ENCODE measurements around the gene TMED7. TPM values are rescaled to one million over a fixed set of nuclear protein-coding genes. Genes with fewer than 3 reads are reported as not detected.

The TMED7 gene
- polyA plus RNA-seq, 3 donors: 18.2 to 70.1 (median 65.1) TPM

DNA sequence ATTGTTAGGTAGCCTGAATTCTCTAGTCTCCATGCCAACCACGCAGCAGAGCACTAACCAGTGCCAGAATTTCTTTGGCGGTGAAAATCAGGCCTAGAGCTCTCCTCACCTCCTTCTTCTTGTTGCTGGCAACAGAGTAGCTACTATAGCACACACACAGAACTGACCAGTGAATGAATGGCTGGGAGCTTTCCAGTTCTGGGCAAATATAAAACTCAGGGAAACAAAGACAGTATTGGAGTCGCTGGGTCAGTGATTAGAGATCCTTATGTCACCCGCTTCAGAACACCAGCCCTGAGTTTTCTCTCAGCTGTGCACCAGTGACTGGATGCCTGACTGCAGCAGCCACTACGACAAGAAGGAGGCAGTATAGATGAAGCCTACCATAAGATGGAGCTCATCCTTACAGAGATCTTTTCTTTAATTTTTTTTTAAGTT lies 54.4 kb downstream of the TMED7 start:
- Mint-ChIP-seq H3K4me3 (no peak overlapping the region), H3K27me3 (ENCODE audit: low read depth in 3 of 3) (peaks cover 0 to 2% (median 0%) of the 10 kb centered on the region in 3 donors), H3K27ac (no peak overlapping the region), H3K36me3 (no peaks in the 10 kb centered on the region), H3K9me3 (peaks cover 0 to 1% (median 0%) of the 10 kb centered on the region in 7 donors), H3K4me1 (peaks cover 2% of the 10 kb centered on the region)
- intact Hi-C loops (cut with micrococcal nuclease): no loop called here
- Histone ChIP-seq H3K9ac (ENCODE audit: insufficient read depth, low read length, poor library complexity, severe bottlenecking) (no peak overlapping the region), H3K36me3 (replicated peaks in 1 of 2; ENCODE audit: control insufficient read depth in 1 of 2, insufficient read depth in 2 of 2, low read length in 2 of 2) (no peaks in the 10 kb centered on the region), H3K4me2 (replicated peaks; ENCODE audit: extremely low read depth, low read length, poor library complexity, severe bottlenecking) (no peak overlapping the region), H3K27ac (ENCODE audit: low read depth in 1 of 2, low read length in 2 of 2) (no peak overlapping the region), H3K27me3 (ENCODE audit: control insufficient read depth in 2 of 2, insufficient read depth in 2 of 2, low read length in 2 of 2) (no peaks in the 10 kb centered on the region), H3K79me2 (ENCODE audit: insufficient read depth, low read length) (no peaks in the 10 kb centered on the region), H3K4me1 (ENCODE audit: control insufficient read depth in 1 of 2, insufficient read depth in 2 of 2, low read length in 2 of 2) (no peaks in the 10 kb centered on the region), H2AFZ (ENCODE audit: insufficient read depth, low read depth, low read length, poor library complexity, severe bottlenecking) (no peak overlapping the region), H4K20me1 (ENCODE audit: insufficient read depth, low read length) (peaks cover 25% of the 10 kb centered on the region), H3K4me3 (replicated peaks in 1 of 3; ENCODE audit: low read depth in 2 of 3, low read length in 3 of 3) (no peak overlapping the region), H3K9me3 (replicated peaks in 1 of 2; ENCODE audit: control insufficient read depth in 1 of 2, insufficient read depth in 1 of 2, low read length in 2 of 2) (no peaks in the 10 kb centered on the region)
- no peak for DNase-seq
- TF ChIP-seq, protein P1, sequence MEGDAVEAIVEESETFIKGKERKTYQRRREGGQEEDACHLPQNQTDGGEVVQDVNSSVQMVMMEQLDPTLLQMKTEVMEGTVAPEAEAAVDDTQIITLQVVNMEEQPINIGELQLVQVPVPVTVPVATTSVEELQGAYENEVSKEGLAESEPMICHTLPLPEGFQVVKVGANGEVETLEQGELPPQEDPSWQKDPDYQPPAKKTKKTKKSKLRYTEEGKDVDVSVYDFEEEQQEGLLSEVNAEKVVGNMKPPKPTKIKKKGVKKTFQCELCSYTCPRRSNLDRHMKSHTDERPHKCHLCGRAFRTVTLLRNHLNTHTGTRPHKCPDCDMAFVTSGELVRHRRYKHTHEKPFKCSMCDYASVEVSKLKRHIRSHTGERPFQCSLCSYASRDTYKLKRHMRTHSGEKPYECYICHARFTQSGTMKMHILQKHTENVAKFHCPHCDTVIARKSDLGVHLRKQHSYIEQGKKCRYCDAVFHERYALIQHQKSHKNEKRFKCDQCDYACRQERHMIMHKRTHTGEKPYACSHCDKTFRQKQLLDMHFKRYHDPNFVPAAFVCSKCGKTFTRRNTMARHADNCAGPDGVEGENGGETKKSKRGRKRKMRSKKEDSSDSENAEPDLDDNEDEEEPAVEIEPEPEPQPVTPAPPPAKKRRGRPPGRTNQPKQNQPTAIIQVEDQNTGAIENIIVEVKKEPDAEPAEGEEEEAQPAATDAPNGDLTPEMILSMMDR (IDR thresholded peaks at IDR 0.05): no peak
- WGBS (ENCODE audit: insufficient coverage): 100% methylated on average over 3 of the region's 5 CpGs

DNA sequence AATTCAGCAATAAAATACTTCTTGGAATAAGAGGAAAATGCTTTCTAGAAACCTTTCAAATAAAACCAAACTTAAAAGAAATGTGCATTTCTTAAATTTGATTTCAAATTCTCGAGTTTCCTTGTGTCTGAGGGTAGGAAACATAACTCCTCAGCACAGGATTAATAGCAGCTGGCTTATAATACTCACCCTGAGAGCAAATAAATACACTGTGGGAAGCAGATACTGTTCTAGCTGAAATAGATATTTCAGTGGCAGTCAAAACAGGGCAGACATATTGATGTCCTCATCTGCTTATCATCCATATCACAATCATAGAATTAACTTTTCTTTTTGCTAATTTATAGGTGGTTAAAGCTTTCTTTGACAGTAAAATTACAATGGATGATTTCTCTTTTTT lies 57.2 kb downstream of the TMED7 start:
- Mint-ChIP-seq H3K27me3 (ENCODE audit: low read depth in 3 of 3) (peaks cover 0 to 4% (median 0%) of the 10 kb centered on the region in 3 donors), H3K9me3 (no peaks in the 10 kb centered on the region), H3K4me3 (no peak overlapping the region), H3K27ac (no peak overlapping the region), H3K36me3 (no peaks in the 10 kb centered on the region), H3K4me1 (no peaks in the 10 kb centered on the region)
- no peaks in the 10 kb centered on the region for H3K36me3 ChIP-seq (replicated peaks in 1 of 2; ENCODE audit: control insufficient read depth in 1 of 2, insufficient read depth in 2 of 2, low read length in 2 of 2)
- H3K4me1 ChIP-seq (ENCODE audit: control insufficient read depth in 1 of 2, insufficient read depth in 2 of 2, low read length in 2 of 2): no peaks in the 10 kb centered on the region
- H3K9ac ChIP-seq (ENCODE audit: insufficient read depth, low read length, poor library complexity, severe bottlenecking): no peak overlapping the region
- DNase-seq: no peak
- TF ChIP-seq, protein P1 (IDR thresholded peaks at IDR 0.05): no peak
- no peaks in the 10 kb centered on the region for H3K27me3 ChIP-seq (ENCODE audit: control insufficient read depth in 2 of 2, insufficient read depth in 2 of 2, low read length in 2 of 2)
- WGBS (ENCODE audit: insufficient coverage): no CpG with 5 or more reads among the region's 1 CpG
- H3K9me3 ChIP-seq (replicated peaks in 1 of 2; ENCODE audit: control insufficient read depth in 1 of 2, insufficient read depth in 1 of 2, low read length in 2 of 2): no peaks in the 10 kb centered on the region
- H4K20me1 ChIP-seq (ENCODE audit: insufficient read depth, low read length): peaks cover under 1% of the 10 kb centered on the region
- H2AFZ ChIP-seq (ENCODE audit: insufficient read depth, low read depth, low read length, poor library complexity, severe bottlenecking): no peak overlapping the region
- H3K4me2 ChIP-seq (replicated peaks; ENCODE audit: extremely low read depth, low read length, poor library complexity, severe bottlenecking): no peak overlapping the region
- intact Hi-C loops (cut with micrococcal nuclease): no loop called here
- H3K79me2 ChIP-seq (ENCODE audit: insufficient read depth, low read length): no peaks in the 10 kb centered on the region
- no peak overlapping the region for H3K4me3 ChIP-seq (replicated peaks in 1 of 3; ENCODE audit: low read depth in 2 of 3, low read length in 3 of 3)
- H3K27ac ChIP-seq (ENCODE audit: low read depth in 1 of 2, low read length in 2 of 2): no peak overlapping the region

Data from CD14-positive monocyte (primary cell).